Brain pericyte (primary cell): ENCODE measurements around the gene GFPT2.

ENCODE experiments used
- DNase-seq: peaks from one replicate; pipeline ENCODE4 v3.0.0-alpha.2; 2012; ENCODE audit warnings: low read depth, low spot score

Gene GFPT2

GRCh38 chr5:180350711-180351465 lies 2.2 kb downstream of the GFPT2 start:
- no peak for DNase-seq

GRCh38 chr5:180350296-180350695 lies 2.8 kb downstream of the GFPT2 start:
- DNase-seq, result no peak

DNA sequence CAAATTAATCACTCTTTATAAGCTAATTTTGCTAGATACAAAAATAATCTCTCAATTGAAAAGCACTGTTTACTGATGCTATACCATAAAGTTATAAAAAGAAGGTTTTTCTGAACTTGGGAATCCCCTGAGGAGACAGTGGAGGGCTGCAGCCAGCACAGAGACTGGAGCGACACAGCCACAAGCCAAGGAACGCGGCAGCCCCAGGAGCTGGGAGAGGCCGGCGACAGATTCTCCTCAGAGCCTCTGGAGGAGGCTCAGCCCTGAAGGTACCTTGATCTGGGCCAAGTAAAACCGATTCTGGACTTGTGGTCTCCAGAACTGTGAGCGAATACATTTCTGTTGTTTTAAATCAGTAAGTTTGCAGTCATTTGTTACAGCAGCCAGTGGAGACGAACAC lies 3.7 kb downstream of the GFPT2 start:
- no peak for DNase-seq

DNA sequence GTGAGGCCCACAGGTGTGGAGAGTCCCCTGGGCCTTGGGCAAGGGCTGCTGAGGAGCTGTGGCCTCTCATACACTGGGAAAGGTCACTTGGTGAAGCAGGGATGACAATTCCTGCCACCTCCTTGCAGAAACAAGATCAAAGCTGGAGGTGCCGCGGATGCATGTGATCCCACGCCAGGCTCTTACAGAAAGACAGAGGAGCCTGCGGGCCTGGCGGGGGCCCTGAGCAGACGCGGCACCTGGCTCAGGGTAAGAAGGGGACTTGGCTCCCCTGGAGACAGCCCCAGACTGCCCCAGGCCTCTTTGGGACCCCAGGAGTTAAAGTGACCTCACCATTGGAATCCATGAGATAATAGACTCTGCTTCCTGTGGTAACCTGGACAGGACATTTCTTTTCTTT lies 4.8 kb downstream of the GFPT2 start:
- no peak for DNase-seq

DNA sequence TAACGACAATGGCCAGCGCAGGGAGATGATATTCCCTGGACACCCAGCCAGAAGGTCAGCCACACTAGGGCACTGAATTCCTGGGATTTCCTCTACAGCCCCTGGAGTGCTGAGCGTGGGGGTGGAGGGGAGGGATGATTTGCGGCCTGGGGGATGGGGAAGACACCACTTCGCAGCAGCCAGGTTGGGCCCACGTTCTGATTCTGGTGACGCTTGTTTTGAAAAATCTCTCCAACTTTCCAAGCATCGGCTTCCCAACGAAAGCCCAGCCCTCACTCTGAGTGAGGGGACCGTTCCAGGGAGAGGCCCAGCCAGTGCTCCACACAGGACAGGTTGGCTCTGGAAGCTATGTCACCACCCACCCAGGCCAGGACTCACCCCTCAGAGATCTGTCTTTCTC lies 5.4 kb downstream of the GFPT2 start:
- DNase-seq, result no peak

DNA sequence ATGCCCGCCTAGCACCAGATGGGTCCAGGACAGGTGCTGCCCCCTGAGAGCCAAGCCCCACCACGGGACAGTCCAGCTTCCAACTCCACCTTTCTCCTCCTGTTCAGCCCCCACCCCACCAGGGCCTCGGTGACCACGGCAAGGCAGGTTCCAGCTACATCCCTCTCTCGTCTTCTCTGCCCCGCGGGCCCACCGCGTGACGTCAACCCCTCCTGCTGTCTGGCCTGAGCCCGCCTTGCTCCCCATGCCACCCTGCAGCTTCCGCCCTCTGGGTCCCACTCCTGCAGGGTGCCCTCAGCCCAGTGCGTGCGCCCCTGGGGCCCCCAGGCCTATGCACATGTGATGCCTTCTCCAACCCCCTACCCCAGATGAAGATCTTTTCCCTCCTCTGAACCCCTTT lies 6.8 kb downstream of the GFPT2 start:
- DNase-seq, result no peak

GRCh38 chr5:180345781-180346180 lies 7.4 kb downstream of the GFPT2 start:
- no peak for DNase-seq

DNA sequence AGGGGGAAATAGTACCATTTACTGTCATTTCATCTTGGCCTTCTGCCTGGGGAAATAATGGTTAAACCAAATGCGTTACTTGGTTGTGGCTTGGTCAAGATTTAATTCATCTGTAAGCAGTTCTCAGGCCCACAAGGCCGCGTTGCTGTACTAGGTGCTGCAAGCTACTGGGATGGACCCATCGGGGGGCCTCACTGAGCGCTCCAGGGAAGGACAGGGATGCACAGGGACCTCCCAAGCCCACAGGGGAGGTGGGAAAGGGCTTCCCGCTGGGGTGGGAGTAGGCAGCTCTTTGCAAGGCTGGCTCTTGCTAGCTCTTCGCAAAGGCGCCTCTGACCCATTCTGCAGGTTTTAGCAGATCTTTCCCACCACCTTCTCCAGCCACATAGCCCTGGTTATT lies 8.0 kb downstream of the GFPT2 start:
- DNase-seq, result no peak

DNA sequence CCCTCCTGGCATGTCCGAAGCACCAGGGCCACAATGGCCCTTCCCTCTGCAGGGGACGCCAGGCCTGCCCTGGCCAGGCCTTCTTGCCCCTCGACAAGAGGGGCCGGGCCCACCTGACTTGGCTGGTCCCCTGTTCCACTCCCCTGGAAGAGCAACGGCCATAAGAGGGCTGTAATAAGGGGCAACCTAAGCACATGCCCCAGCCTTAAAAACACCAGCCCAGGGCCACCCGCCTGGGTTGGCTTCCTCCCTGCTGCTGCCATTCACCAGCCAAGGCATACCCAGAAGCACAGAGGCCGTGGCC lies 8.5 kb downstream of the GFPT2 start:
- DNase-seq, result no peak

DNA sequence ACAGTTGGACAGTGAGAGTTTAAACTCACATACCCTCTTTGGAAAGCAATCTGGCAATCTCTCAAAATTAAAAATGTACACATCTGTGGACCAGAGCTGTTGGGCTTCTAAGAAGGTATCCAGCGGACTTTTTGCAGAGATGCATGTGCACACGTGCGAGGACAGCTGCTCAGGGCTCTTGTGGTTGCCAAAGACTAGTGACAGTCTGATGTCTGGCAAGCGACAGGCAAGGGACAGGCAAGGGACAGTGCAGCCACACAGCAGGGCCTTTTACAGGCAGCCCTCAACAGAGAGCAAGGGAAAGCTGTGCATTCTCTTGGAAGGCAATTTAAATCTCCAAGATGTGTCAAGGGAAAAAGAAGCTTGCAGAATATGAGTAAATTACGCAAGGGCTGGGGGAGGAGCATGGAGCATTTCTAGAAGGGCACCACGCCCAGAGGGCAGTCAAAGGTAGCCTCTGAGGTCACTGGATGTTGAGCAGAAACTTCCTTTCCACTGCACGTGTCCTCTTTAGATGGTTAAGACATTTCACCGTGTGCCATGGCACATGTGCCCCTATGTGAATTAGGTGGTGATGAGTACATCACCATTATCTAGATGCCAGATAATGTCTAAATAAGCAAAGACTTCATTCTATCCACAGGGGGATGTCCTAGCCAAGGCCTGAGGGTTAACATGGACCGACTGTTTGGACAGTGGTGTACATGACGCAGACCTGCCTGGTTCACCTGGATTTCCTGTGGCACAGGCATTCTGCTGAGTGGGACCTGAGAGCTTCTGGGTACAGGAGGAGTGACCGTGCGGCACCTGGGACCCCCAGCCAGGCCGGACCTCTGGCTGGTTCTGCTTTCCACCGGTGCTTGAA lies 9.1 kb downstream of the GFPT2 start:
- no peak for DNase-seq

DNA sequence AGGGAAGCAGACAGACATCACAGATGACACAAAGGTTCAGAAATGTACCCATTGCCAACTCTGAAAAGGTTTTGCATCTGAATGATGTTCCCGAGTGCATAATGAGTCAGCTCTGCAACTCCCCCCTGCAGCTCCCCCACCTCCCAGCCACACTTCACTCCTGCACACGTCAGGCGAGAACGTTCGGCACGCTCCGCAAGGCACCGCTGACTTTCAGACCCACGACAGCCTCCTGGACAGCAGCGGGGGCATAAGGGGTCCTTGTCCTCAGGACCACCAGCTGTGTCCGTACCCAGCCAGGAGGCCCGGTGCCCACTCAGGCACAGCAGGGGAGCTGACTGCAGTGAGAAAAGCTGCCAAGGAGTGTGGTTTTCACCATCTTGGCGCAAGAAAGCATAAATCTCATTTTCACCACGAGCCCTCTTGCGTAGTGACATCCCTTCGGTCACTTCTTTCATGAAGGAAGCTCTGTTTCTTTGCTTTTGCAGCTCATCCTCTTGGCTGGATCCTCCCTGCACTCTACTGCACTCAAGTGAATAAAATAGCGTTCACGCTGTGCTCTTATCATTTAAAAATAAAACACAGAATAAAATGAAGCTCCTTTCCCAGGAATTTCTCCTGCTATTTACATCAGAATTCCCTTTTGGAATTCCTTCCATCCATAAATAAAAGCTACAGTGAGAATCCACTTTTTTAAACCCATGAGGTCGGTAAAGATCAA lies 9.9 kb downstream of the GFPT2 start:
- DNase-seq, result peak; percentile 72

GRCh38 chr5:180341595-180341994 lies 11.5 kb downstream of the GFPT2 start:
- no peak for DNase-seq

GRCh38 chr5:180340856-180341255 lies 12.3 kb downstream of the GFPT2 start:
- no peak for DNase-seq

DNA sequence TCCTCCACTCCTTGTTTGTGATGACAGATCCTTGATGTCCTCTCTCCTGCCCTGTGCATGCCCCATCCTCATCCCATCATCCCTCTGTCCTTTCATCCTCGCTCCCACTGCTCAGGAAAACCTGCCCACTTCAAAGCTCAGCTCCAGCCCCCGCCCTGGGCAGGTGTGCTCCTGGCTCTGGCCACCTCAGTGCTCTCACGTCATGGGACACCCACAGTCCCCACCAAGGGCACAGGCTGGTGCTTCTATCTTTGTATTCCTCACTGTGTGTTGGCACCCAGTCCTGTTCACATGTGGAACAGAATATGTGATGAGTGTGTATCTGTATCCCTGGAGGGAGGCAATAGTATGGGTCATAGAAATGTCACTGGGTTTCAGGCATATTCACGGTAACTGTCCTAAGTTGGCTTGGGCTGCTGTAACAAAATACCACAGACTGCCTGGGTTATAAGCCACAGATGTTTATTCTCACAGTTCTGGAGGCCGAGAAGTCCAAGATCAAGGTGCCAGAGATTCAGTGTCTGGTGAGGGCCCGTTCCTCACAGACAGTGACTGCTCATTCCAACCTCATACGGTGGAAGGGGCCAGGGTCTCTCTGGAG lies 13.5 kb downstream of the GFPT2 start:
- no peak for DNase-seq

DNA sequence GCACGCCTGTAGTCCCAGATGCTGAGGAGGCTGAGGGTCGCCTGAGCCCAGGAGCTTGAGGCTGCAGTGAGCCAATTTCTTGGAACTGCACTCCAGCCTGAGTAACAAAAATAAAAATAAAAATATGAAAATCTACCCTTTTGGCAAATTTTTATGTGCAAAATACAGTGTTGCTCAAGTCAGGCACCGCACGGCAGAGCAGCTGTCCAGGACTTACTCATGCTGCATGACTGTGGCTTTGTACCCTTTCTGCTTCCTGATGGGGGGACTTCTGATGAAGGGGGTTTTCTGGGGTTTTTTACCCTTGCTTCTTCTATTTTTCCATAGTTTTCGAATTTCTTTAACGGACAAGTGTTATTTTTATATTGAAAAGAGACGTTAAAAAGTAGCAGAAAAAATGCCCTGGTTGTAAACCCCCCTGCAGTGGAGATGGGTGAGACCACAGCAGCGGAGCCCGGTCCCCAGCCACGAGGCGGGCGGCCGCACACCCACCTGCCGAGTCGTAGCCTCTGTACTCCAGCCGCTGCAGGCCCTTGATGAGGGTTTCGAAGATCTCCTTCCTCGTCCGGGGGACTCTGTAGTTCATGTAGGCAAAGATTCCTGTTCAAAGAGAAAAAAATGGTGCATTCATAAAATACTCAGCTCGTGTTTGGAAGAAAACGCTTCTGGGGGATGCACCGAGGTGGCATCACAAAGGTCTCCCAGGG lies 15.0 kb downstream of the GFPT2 start:
- no peak for DNase-seq

DNA sequence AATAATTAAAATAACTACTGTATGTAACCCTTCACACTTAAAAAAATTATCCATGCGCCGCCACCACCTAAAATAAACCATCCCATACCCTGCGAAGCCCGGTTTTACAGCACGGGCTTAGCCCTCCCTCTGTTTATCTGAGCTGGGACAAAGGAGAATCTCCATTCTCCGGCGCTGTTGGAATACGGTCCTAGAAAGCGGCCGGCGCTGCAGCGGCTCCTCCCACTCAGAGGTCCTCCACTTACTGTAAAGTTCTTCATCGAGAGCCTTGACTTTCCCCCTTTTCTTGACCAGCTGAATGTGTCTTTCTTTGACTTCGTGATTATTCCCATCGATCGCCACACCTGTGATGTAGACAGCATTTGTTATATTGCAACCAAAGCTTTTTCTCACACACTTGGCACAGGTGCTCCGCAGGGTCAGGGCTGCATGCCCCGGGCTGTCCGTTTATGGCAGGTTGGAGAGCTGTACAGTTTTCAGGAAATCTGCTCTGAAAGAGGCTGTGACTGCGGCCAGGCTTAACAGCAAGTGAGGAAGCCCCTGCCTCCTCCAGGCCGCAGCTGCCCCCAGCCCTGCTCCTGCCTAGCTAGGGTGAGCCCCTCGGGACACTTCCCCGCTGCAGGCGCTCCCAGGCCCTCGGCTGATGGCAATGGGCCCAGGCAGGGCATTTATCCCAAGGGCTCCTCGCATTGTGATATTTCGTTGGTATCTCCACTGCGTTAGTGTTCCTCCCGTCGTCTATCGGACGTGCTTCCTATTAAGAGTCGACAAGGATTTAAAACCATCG lies 16.7 kb downstream of the GFPT2 start:
- DNase-seq, result no peak

- no peak for DNase-seq
These were observed 17.4 kb downstream of the GFPT2 start for GRCh38 chr5:180335614-180336233.

DNA sequence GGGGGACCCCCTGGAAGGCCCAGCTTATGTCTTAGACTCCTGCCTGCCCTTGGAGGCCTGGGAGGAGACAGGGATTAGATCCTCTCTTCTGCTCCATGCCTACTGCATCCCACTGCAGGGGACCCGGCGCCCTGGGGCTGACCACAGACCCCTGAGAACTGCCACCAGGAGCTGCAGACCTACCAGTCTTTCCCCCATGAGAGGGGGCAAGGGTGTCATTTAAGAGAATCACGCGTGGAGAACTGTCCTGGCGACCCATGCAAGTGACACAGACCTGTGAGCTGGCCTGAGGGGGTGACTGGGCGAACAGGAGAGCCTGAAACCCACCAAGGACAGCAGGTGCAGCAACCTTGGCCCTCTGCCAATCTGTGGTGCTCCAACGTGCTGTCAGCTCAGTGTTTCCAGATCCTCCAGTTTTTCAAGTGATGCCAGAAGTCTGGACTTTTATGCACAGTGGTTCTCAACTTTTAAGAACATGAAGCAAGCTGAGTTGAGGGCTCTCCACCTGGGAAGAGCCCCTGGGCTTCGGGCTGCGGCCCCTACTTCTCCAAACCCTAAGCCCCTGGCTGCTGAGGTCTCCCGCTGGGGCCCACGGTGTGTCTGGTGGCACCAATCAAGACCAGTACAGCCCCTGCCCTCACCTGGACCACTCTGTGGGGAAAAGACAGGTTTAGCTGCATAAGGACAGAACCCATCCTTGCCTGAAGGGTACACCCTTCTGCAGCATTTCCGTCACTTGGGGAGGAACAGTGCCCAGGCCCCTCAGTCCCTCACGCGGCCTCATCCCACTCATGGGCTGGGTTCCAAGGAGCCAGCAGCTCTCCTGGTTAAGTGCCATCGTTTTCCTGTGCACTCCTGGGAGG lies 18.2 kb downstream of the GFPT2 start:
- no peak for DNase-seq

DNA sequence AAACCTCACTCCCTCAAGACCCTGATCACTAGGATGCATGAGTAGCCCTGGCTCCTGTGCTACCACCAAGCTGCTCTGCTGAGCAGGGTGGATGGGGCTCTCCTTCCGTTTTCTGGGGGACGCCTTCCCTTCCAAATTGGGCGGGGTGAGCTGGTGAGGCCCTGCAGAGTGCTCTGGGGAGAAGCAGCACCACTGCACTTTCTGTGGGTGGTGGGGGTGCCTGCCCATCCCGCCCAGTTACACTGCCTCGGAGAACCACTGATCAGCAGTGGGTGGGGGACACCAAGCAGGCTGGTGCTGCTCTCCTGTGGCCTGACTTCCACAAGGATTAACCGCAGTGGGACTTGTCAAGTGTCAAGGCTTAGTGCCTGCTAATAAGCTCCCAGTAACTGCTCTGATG lies 19.0 kb downstream of the GFPT2 start:
- DNase-seq, result no peak
